ENCODE results near the gene PCNX1.
A peak's percentile ranks its signal among the peaks of the same experiment; 100 is the strongest.

- TF ChIP-seq EZH2phosphoT487 (IDR thresholded peaks at IDR 0.05; ENCODE audit: borderline replicate concordance, low read length) (no peak), CTCF (IDR thresholded peaks at IDR 0.05; ENCODE audit: low read depth, low read length, poor library complexity, severe bottlenecking) (peak; percentile 88)
Measured at GRCh38 chr14:70972107-70972976, 65.1 kb downstream of the PCNX1 start.

Data from DOHH2 (cell line).